Glutamatergic neuron (in vitro differentiated cells): ENCODE data around the gene TRPM2. TPM values are rescaled to one million over a fixed set of nuclear protein-coding genes. Genes with fewer than 3 reads are reported as not detected.

Source experiments
- DNase-seq: peaks from one replicate; pipeline ENCODE4 v3.0.0; 2022
- H3K27ac Mint-ChIP-seq: one replicate; pipeline ENCODE4 v1.8.0; 2020; ENCODE audit warnings: mild to moderate bottlenecking, mixed read lengths, inconsistent platforms; ENCODE audit not compliant: unreplicated experiment
- H3K27me3 Mint-ChIP-seq: one replicate; pipeline ENCODE4 v1.8.0; 2020; ENCODE audit warnings: mild to moderate bottlenecking, moderate library complexity, mixed read lengths, inconsistent platforms; ENCODE audit not compliant: unreplicated experiment
- H3K36me3 Mint-ChIP-seq: one replicate; pipeline ENCODE4 v1.8.0; 2020; ENCODE audit warnings: mild to moderate bottlenecking, mixed read lengths, inconsistent platforms; ENCODE audit not compliant: unreplicated experiment
- H3K4me1 Mint-ChIP-seq: one replicate; pipeline ENCODE4 v1.8.0; 2020; ENCODE audit warnings: mild to moderate bottlenecking, low read depth, mixed read lengths, inconsistent platforms; ENCODE audit not compliant: unreplicated experiment
- H3K4me3 Mint-ChIP-seq: one replicate; pipeline ENCODE4 v1.8.0; 2020; ENCODE audit warnings: mild to moderate bottlenecking, mixed read lengths, inconsistent platforms; ENCODE audit not compliant: unreplicated experiment
- H3K9me3 Mint-ChIP-seq: one replicate; pipeline ENCODE4 v1.8.0; 2020; ENCODE audit warnings: mild to moderate bottlenecking, moderate library complexity, mixed read lengths, inconsistent platforms; ENCODE audit not compliant: unreplicated experiment
- CTCF ChIP-seq: fragments of 200-600 bp; sonication (generic); IDR thresholded peaks from one replicate; pipeline ENCODE4 v1.5.0; 2021; ENCODE audit not compliant: partially characterized antibody, unreplicated experiment
- total RNA-seq: library from RNA; stranded (reverse); fragmentation: NEBNext Ultra II Directional; extraction: Animal tissue kit (Norgen Biotek cat#: 25700); gene quantifications from one replicate; pipeline ENCODE4 v1.2.1, GENCODE V29; 2021; ENCODE audit not compliant: unreplicated experiment

TRPM2 gene
- total RNA-seq, 1 donor from 2014 or later, result not detected

- no peak for DNase-seq
- Mint-ChIP-seq H3K27me3 (peaks cover 3% of the 10 kb centered on the region), H3K4me3 (no peak overlapping the region), H3K27ac (no peak overlapping the region), H3K4me1 (no peaks in the 10 kb centered on the region), H3K36me3 (no peaks in the 10 kb centered on the region), H3K9me3 (peaks cover 3% of the 10 kb centered on the region)
- no peak for TF ChIP-seq CTCF
Observed at GRCh38 chr21:44445145-44445812, 91.9 kb downstream of the TRPM2 start.

- no peak overlapping the region for H3K27ac Mint-ChIP-seq
- H3K4me3 Mint-ChIP-seq, result no peak overlapping the region
- H3K36me3 Mint-ChIP-seq, result peaks cover 6% of the 10 kb centered on the region
- H3K27me3 Mint-ChIP-seq, result no peaks in the 10 kb centered on the region
- H3K9me3 Mint-ChIP-seq, result peaks cover 4% of the 10 kb centered on the region
- TF ChIP-seq CTCF, result no peak
- no peaks in the 10 kb centered on the region for H3K4me1 Mint-ChIP-seq
- DNase-seq, result peak; percentile 17
Observed at GRCh38 chr21:44448651-44449131, 95.3 kb downstream of the TRPM2 start.

GRCh38 chr21:44449473-44450363 lies 96.3 kb downstream of the TRPM2 start:
- peak; percentile 15 for DNase-seq
- H3K4me1 Mint-ChIP-seq, result peaks cover 2% of the 10 kb centered on the region
- H3K9me3 Mint-ChIP-seq, result peaks cover 7% of the 10 kb centered on the region
- H3K36me3 Mint-ChIP-seq, result peaks cover 16% of the 10 kb centered on the region
- TF ChIP-seq CTCF, result no peak
- H3K27ac Mint-ChIP-seq, result no peak overlapping the region
- no peaks in the 10 kb centered on the region for H3K27me3 Mint-ChIP-seq
- H3K4me3 Mint-ChIP-seq, result no peak overlapping the region

GRCh38 chr21:44450402-44450801 lies 97.0 kb downstream of the TRPM2 start:
- Mint-ChIP-seq H3K4me3 (no peak overlapping the region), H3K4me1 (peaks cover 2% of the 10 kb centered on the region), H3K36me3 (peaks cover 16% of the 10 kb centered on the region), H3K27me3 (no peaks in the 10 kb centered on the region), H3K27ac (no peak overlapping the region), H3K9me3 (peaks cover 7% of the 10 kb centered on the region)
- TF ChIP-seq CTCF, result no peak
- no peak for DNase-seq
